Stimulated activated CD4-positive, alpha-beta T cell treated with anti-CD3 and anti-CD28 coated beads, Interleukin-15, amount 100 ng/mL, for 24 hours (primary cell): ENCODE results near the gene TRIL.

ENCODE experiments used
- DNase-seq: peaks from one replicate; pipeline ENCODE4 v3.0.0-alpha.2; 2020

Gene TRIL

DNA sequence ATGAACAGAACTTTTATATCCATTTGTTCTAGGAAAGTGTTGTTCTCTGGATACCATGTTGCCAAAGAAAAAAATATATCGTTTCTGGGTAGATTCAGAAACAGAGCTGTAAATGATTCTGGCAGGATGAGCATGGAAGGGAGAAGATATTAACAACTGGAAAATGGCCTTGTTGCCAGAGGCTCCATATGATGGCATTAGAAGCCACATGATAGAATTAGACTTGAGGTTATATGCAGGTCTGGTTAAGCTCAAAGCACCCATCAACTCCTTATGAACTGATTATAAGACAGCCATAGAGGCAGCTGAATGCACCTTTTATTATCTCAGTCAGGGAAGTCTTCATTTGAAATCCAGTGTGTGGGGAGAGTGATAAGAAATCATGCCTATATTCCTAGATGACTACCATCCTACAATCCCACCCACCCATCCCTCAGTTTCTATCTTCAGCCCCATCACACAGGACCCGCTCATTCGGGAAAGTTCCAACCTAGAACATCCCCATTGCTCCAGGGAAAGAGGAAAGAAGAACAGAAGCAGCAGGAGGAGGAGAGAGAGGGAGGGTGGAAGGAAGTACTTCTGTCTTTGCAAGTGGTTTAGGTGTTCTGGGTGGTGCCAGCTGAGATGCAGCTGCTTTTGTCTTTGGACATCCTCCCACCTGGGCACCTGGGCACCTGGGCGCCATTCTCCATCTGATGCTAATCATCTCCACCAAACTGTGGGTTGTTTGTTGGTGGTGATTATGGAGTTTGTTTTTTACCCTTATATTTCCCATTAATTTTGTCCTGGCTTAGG is 25.5 kb upstream of the TRIL start:
- no peak for DNase-seq

DNA sequence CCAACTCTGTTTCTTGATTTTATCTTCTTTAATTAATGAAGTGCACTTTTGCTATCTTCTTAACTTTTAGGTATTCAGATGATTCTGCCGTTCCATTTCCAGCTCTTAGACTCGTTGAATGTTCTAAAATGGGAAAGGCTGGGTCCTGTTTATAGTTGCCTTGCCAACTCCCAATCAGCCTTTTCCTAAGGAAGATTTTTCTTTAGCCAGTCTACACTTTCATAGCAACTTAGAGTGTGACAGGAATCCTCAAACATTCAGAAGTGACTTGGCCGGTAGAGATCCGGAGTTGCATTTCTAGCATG is 23.0 kb upstream of the TRIL start:
- DNase-seq, result no peak

GRCh38 chr7:28980451-28981160 is 22.5 kb upstream of the TRIL start:
- no peak for DNase-seq

DNA sequence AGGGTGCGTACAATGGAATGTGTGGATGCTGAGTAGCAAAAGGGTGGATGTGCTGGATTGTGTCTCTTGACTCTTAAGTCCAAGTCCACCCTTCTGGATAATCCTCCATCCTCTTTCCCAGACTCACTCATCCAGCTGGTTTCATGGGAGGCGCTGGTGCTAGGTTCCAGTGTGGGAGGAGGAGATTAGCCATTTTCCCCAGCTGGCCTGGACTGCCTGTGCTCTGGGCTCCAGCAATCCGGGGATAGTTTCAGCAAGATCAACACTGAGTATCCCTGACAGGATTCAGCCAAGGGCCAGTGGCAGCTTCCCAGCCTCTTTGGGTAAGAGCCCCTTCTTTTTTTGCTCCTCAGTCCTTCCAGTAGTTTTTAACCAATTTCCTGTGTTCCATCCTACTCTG is 21.6 kb upstream of the TRIL start:
- DNase-seq, result no peak

GRCh38 chr7:28977881-28978280 is 19.8 kb upstream of the TRIL start:
- DNase-seq, result no peak

DNA sequence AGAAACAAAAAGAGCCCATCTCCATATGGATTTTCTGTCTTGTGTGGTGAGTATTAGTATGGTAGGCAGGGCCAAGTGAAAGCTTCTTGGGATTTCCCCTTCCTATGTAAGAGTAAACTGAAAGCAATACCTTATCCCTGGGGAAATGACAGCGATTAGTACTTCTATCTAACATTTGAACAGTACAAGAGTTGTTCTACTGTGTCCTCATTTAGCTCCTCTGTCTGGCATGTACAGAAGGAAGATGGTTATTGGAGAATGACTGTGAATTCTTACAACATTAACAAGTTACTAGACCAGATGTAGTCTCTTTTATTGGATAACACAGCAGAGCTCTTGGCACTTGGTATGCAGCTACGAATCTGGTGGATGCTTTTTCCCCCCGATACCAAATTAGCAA is 17.9 kb upstream of the TRIL start:
- DNase-seq, result no peak

- DNase-seq, result no peak
These were observed 15.5 kb upstream of the TRIL start for GRCh38 chr7:28973591-28973990.

DNA sequence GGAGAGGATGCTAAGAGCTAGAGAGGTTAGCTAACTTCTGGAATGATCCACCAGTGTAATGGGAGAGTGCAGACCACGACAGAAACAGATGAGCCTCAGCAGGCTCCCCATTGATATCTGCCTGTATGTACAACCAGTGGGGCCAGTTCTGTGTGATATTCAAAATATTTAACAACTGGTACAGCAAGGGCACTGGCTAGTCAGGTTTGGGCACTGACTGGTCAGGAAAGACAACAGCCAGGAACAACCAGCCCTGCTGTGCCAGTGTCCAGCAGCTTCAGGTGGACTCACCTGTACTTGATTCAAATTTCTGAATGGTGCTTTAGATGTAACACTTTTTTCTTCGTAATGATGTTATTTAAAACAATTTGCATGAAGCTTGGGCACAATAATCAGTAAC is 5.9 kb upstream of the TRIL start:
- no peak for DNase-seq

DNA sequence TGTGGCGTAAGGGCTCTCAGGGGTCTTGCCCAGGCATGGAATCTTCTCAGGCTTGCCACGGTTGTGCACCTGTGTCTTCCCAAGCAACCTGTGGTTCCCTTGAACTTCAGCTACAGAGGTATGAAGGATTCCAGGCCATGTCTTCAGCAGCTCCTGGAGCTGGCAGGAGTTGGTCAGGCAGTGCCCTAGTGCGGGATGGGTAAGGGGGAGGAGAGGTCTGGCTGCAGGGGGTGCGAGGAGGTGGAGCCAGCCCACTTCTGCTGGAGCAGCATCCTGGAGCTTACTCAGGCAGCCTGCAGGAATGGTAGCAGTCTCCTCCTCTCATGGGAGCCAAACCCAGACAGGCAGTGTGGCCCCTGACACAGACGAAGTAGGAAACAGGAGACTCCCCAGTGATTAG is 3.8 kb upstream of the TRIL start:
- no peak for DNase-seq

GRCh38 chr7:28960071-28960840 is 2.1 kb upstream of the TRIL start:
- DNase-seq, result no peak

DNA sequence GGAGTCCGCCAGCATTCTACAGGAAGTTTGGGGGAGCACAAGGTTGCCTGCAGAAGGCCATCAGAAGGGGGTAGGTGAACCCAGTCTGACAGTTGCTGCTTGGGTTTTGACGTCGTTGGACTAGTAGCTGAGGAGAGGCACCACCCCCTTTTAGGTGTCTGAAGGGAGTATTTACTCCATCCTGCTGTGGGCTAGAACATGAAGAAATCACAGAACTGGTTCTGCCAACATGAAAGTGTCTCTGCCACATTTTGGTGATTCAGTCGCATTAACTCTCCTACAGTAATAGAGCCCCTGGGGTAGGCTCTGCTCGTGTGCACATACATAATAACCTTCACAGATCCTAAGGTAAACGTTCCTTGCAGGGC is 834 bp upstream of the TRIL start:
- DNase-seq, result no peak

- no peak for DNase-seq
These were observed 337 bp downstream of the TRIL start for GRCh38 chr7:28957751-28958234.

DNA sequence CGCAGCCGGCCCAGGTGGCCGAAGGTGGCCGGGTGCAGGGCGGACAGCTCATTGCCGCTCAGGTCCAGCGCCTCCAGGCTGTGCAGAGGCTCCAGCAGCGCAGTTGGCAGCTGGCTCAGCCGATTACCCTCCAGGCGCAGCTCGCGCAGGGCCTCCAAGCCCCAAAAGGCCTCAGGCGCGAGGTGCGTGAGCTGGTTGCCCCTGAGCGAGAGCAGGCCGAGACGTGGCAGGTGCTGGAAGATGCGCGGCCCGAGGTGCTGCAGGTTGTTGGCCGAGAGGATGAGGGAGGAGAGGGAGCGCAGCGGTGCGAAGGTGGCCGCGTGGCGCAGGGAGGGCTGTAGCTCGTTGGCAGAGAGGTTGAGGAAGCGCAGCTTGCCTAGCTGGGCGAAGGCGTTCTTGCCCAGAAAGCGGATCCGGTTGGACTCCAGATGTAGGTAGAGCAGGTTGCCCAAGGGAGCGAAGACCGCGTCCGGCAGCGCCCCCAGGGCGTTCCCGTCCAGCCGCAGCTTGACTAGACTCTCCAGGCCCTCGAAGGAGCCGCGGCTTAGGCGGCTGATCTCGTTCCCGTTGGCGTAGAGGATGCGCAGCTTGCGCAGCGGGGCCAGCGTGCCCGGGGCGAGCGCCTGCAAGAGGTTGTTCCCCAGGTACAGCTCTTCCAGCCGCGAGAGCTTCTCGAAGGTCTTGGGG is 923 bp downstream of the TRIL start:
- peak; percentile 18 for DNase-seq

- peak; percentile 34 for DNase-seq
These were observed 1.5 kb downstream of the TRIL start for GRCh38 chr7:28956608-28957063.

DNA sequence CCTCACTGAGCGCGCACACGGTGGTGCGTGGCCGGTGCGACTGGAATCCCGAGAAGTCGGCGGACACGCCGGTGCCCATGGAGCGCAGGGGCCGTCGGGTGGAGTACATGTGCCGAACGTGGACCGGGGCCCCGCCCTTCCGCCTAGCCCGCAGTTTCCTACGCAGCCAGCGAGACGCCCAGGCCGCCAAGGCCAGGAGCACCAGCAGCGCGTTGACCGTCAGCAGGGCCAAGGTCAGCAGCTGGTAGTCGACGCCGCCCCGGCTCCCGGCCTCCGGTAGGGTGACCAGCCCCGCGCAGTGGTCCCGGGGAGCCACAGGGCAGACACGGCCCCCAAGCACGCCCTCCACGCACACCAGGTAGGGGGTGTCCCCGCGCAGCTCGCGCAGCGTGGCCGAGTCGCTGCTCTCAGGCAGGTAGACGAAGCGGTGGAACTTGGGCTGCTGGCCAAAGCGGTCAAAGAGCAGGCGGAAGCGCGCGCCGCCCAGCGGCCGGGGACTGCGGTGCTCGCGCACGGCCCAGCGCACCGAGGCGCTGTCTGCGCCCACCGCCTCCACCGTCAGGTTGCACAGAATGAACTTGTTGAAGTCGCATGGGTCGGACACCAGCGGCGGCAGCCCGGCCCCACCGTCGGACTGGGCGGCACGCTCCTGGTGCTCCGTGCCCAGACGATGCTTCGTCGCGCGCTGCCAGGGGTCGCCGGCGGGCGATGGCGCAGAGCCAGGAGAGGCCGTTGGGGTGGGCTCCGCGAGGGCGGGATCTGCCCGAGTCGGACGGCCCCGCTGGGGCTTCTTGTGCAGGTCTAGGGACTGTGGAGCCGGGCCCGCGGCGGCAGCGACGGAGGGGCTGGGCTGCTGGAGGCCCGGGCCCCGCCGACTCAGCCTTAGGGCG is 2.2 kb downstream of the TRIL start:
- DNase-seq, result peak; percentile 55

- DNase-seq, result no peak
These were observed 2.8 kb downstream of the TRIL start for GRCh38 chr7:28955356-28955717.

DNA sequence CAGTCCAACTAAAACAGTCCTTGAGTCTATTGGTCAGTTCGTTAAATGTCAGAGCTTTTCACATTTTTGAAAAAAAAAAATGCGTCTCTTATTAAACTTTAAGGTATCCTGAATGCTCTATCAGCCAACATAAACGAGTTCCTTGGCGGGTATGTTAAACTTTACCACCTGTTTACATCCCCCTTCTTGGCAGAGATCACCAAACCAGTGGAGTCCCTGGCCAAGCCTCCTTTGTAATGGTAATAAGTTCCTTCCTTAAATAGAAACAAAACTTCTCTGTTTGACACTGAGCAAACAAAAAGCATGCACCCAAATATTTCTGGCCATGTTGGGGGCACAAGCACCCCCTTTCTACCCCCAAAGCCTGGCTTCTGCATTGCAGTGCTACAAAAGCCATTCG is 3.2 kb downstream of the TRIL start:
- DNase-seq, result no peak

DNA sequence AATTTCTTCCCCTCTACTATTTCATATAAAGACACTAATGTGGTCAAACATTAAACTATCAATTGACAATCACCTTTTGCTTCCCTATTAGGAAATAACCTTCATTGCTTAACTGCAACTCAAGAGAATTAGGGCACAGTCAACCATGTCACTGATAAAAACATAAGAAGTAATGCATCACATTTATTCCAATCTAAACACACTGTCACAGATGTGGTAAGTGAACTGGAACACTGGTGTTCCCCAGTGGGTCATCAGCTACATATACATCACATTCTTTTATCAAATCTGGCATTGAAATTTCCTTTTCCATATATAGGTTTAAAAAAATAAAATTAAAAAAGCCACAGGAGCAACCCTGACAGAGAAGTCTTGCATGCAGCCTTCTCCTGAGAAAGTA is 3.7 kb downstream of the TRIL start:
- no peak for DNase-seq

DNA sequence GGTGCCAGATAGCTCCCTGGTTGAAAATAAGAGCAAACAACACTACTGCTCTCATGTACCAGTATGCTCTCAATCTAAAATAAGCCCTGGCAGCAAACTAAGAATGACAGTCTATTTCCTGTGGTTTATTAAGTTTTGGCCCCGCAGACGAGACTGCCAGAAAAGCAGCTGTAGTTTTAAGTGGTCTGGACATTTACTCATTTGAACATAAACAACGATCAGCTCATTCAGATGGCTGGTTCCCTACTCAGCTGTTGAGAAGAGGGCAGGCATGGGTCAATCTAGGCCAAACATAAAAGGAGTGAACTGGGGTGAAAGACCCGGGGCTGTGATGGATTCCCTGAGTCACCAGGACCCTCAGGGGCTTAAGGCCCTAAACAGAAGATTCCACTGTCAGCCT is 4.5 kb downstream of the TRIL start:
- no peak for DNase-seq

- DNase-seq, result no peak
These were observed 16.0 kb downstream of the TRIL start for GRCh38 chr7:28942168-28942567.

DNA sequence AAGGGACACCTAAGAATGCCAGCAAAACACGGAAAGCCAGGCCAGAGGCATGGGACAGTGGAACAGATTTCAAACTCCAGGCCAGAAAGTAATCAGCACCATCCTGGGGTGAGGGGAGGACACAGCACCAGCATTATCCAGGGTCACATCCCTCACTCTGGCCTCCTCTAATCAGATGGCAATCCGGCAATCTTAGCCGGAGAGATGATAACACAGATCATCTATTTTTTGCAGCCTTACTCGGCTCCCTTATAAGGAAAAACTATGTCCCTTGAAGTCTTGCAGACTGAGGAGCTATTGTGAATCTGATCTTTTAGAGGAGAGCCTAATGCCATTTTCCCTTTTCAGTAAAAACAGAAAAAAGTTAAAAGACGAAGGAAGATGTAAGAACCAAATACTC is 16.5 kb downstream of the TRIL start:
- no peak for DNase-seq

GRCh38 chr7:28940741-28941384 is 17.3 kb downstream of the TRIL start:
- DNase-seq, result no peak
